Midbrain (tissue), 1 donor: ENCODE data around the gene PSD.

Experiments
- DNase-seq: peaks from one replicate; lab custom pipeline; 2025; lab: John Stamatoyannopoulos, UW

The PSD gene

DNA sequence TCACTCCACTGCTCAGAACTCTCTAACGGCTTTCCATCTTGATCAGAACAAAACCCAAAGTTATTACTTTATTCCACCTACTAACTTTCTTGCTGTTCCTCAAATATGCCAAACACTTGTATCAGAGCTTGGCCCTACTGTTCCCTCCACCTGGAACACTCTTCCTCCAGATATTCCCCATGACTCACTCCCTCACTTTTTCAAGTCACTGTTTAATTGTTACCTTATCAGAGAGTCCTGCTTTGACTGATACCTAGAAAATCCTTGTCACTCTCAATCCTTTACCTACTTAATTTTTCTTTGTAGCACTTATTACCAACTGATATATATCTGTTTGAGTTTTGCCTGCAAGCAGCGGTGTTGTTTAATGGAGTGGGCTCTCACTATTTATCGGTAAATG, 28.7 kb downstream of the PSD start:
- no peak for DNase-seq

DNA sequence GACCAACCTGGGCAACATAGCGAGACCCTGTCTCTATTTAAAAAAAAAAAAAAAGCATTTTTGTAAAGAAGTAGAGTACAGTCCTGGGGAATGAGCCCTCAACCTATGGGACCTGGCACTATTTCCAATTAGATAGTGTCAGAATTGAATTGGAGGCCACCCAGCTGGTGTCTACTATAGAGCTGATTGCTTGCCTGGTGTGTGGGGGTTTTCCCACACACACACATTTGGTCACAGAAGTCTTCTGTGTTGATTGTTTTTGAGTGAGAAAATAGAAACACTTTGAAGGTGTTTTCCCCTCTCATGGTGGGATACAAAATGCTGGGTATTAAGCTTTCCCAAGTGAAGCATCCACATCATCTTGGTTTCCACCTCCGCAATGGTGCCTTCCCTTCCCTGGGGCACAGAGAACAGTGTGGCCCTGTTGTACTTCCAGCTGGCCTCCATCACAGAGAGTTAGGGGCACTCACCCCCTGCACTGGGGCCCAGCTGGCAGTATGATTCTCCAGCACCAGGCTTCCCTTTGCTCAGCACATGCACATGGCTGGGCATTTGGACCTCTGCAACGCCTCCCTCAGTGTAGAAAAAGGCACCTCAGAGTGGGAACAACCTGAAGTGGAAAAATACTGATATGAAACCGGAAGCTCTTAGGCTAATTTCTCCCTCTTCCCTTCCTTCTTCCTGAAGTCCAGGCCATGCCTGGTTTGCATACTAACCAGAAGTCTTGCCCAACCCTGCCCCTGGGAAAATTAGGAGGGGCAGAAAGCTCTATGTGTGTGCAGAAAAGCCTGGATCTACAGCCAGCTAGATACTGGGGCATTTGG, 33.8 kb downstream of the PSD start:
- no peak for DNase-seq

DNA sequence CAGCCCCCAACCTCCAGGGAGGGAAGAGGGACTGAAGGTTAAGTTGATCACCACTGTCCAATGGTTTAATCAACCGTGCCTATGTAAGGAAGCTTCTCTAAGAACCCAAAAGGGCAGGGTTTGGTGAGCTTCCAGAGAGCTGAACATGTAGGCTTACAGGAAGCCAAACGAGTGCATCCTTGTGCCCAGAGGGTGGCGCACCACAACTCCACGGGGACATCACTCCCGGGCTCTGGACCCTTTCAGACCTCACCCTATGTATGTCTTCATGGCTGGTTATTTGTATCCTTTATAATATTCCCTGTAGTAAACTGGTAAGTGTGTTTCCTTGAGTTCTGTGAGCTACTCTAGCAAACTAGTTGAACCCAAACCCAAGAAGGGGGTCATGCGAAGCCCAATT, 34.5 kb downstream of the PSD start:
- DNase-seq = no peak

DNA sequence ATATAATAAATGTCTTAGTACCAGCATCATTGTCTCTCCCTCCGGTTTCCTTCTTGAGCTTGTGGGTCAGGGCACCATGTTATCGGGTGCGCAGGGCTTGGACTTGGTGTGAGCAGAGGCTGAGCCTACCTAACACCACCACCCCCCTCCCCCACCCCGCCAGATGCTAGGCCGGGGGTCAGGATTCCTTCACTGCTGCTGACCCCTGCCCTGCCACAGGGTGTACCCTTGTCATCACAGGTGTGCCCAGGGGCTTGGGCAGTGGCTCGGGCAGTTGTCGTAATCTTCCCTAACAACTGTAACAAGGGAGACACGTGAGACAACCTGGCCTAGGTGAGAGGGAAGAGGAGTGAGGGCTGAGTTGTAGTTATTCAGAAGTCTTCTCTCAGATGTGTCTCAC, 35.7 kb downstream of the PSD start:
- DNase-seq = no peak

DNA sequence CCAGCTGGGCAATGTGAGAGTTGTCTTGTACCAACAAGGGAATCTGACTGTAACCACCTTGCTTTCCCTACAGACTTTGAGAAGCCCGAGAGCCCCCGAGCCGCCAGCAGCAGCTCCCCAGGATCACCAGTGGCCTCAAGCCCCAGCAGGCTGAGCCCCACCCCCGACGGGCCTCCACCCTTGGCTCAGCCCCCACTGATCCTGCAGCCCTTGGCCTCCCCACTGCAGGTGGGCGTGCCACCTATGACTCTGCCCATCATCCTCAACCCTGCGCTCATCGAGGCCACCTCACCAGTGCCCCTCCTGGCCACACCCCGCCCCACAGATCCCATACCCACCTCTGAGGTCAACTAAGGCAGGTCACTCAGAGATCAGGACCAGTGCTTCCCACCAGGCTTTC, 36.6 kb downstream of the PSD start:
- no peak for DNase-seq

DNA sequence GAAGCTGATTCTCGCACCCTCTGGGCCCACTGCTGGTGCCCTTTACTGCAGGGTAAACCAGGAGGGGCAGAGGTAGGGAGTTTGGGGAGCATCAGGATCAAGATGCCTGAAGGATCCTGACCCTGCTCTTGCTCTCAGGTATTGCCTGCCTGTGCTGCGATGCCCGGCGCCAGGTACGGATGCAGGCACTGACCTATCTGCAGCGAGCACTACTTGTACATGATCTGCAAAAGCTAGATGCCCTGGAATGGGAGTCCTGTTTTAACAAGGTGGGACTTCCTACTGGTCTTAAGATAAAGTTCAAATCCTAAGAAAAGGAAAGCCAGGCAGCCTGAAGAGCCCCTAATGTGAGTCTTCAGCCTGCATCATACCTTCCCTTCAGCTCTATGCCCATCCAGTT, 39.2 kb downstream of the PSD start:
- no peak for DNase-seq

DNA sequence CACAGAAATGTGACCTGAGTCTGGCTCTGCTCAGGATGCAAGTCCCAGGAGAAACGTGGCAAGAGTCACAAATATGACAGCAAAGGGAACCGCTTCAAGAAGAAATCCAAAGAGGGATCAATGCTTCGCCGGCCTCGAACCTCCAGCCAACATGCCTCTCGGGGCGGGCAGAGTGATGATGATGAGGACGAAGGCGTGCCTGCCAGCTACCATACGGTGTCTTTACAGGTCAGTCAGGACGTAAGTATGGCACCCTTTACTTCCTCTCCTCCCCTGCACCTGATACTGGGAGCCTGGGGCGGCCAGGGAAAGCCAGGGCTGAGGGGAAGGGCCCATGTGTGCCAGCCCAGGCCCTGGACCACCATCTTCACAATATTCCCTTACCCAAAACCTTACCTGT, 41.7 kb downstream of the PSD start:
- DNase-seq = no peak

DNA sequence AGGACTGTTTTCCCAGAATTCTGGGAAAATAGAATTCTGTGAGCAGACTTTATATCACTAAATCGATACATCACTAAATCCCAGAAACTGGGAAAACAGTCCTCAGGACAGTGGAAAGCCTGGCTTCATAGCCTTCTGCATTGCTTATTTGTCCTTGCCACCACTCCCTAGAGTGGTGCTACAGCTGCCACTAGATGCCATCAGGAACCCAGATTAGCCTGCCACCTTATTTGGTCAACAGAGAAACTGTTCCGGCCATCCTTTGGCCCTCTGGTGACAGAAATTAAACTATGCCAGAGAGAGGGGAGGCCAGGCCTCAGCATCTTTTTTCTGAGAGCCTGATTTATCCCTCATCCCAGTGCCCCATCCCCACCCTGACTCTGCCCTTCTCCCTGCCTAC, 42.7 kb downstream of the PSD start:
- DNase-seq = no peak

DNA sequence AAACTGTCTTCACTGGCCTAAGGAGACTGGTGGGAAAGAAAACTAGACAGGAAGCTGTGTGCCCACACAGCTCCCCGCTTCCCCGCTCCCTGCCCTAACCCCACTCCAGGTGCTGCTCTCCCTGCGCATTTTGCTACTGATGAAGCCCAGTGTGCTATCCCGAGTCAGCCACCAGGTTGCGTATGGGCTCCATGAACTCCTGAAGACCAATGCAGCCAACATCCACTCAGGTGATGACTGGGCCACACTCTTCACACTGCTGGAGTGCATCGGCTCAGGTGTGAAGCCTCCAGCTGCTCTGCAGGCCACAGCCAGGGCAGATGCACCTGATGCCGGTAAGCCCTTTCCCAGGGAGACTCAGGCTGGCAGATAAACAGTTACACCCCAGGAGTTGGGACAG, 43.3 kb downstream of the PSD start:
- DNase-seq = no peak

DNA sequence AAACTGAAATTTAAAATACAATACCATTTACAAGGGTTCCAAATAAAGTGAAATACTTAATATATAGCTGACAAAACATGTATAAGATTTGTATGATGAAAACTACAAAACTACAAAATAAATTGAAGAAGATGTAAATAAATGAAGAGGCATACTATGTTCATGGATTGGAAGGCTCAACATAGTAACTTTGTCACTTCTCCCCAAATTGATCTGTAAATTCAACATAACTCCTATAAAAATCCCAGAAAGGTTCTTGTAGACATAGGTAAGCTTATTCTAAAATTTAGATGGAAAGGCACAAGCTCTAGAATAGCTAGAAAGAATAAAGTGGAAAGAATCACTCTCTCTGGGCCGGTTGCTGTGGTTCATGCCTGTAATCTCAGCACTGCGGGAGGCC, 47.3 kb downstream of the PSD start:
- no peak for DNase-seq

DNA sequence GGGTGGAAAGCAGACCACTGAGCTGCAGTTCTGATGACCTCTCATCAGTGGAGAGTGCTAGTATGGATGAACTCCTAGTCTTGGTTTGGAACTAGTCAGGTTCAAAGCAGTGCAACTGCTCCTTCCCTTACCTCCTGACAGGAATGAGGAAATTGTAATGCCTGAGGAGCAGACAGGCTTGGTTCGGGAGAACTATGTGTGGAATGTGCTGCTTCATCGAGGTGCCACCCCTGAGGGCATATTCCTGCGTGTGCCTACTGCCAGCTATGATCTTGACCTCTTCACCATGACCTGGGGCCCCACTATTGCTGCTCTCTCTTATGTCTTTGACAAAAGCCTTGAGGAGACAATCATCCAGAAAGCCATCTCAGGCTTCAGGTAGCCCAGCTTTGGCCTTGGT, 50.5 kb downstream of the PSD start:
- DNase-seq = no peak

DNA sequence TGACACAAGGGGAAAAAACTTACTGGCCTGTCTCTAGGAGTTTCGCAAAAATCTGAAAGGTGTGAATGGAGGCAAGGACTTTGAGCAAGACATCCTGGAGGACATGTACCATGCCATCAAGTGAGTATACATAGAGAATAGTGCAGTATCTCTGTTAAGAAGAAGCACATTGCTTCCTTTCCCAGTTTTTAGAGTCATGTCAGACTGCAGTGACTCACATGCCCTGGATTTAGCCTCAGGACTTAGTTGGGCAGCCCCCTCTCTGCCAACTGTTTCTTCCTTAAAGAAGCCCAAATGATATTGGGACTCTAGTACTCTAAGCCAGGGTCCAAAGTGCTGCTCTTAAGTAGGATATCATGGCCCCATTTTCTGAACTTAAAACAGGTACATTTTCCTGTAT, 51.1 kb downstream of the PSD start:
- DNase-seq = no peak

DNA sequence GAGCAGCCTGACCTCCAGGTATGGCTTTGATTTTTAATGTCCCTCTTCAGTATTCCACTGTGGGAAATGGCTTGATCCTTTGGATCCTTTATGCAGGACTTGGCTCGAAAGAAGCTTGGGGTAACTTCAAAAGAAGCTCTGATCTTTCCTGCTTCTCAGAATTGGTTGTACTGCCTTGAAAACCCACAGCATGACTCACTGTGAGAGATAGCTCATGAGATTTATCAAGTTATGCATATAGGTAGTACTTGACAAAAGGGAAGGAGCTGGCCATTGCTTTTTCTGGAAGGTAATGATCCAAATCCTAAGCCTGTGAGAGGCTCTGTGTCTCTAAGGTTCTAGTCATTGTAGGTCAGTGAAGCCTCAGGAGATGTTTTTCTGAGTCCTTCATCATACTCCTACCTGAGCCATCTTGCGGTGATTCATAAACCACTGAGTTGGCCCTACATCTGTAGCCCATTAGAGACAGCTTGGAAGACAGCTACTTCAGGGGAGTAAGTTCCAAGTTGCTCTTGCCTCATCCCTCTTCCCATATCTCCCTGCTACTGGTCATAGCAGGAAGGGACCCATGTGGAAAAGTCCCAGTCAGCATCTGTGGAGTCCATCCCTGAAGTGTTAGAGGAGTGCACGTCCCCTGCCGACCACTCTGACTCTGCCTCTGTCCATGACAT, 59.7 kb downstream of the PSD start:
- no peak for DNase-seq

DNA sequence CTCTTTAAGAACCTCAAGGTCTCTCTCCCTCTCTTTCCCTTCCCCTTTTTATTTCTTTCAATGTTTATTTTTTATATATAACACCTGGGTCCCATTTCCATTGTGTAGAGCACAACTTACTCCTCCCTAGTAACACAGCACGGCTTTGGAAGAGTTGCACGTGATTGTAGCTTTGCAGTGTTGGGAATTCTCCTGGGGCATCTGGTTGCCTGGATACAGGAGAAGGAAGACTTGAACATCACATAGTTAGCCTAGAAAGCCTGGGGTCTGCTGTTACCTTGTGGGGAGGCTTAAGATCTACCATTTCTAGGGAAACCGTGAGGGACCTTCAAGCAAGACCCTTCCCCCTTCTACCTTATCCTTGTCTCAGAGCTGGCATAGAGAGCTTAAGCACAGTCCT, 64.1 kb downstream of the PSD start:
- DNase-seq = no peak
